Vagina (tissue), 2 donors: ENCODE measurements around the gene EVC. TPM values are rescaled to one million over a fixed set of nuclear protein-coding genes. Genes with fewer than 3 reads are reported as not detected.

ENCODE experiments used
- DNase-seq, 2 donors: peaks; one replicate each; pipeline ENCODE4 v3.0.0-alpha.2; 2017; ENCODE audit errors: extremely low spot score in 2 of 2
- H3K27ac ChIP-seq: fragments of 200-600 bp; sonication (generic); one replicate; pipeline ENCODE4 v1.5.1; 2019
- H3K27me3 ChIP-seq: fragments of 200-600 bp; sonication (generic); one replicate; pipeline ENCODE4 v1.5.1; 2019
- H3K36me3 ChIP-seq, 2 donors: fragments of 200-600 bp; sonication (generic); one replicate each; pipeline ENCODE4 v1.5.1; 2017 to 2019
- H3K4me1 ChIP-seq: fragments of 200-600 bp; sonication (generic); one replicate; pipeline ENCODE4 v1.5.1; 2019
- H3K4me3 ChIP-seq, 2 donors: fragments of 200-600 bp; sonication (generic); 1 replicate in 1 of 2; 2 replicates in 1 of 2; pipeline ENCODE4 v1.5.1; 2016 to 2019
- H3K9me3 ChIP-seq: fragments of 200-600 bp; sonication (generic); one replicate; pipeline ENCODE4 v1.5.1; 2019
- POLR2A ChIP-seq, 2 donors: fragments of 450-650 bp; IDR thresholded peaks; one replicate each; pipeline ENCODE4 v1.6.1; 2017; ENCODE audit warnings: antibody characterized with exemption in 2 of 2, mild to moderate bottlenecking in 2 of 2, moderate library complexity in 2 of 2
- POLR2AphosphoS5 ChIP-seq, 2 donors: sonication (generic); formaldehyde crosslinking; IDR thresholded peaks; one replicate each; pipeline ENCODE4 v1.9.0; 2017; ENCODE audit warnings: antibody characterized with exemption in 2 of 2, mild to moderate bottlenecking in 2 of 2, low read depth in 1 of 2; ENCODE audit not compliant: insufficient read depth in 1 of 2
- intact Hi-C: fragments of 100-400 bp; cut with DNase I; formaldehyde crosslinking; loops from one replicate; pipeline ENCODE4 v1.15.1; 2023
- total RNA-seq: library from RNA; depleted of rRNA; stranded (reverse); fragments of >200 nt; gene quantifications from one replicate; pipeline ENCODE4 v1.2.3, GENCODE V29; 2016
- TF ChIP-seq, protein P1 (sequence below), 3 experiments: fragments of 450-650 bp in 2 of 3; fragments of 200-600 bp in 1 of 3; sonication (generic) in 1 of 3; IDR thresholded peaks; one replicate each; pipeline ENCODE4 v1.5.1; 2017 to 2019; ENCODE audit warnings: antibody characterized with exemption in 3 of 3, mild to moderate bottlenecking in 2 of 3, moderate library complexity in 2 of 3

Gene EVC
- total RNA-seq, 1 donor from 2014 or later, result 19.4 TPM

DNA sequence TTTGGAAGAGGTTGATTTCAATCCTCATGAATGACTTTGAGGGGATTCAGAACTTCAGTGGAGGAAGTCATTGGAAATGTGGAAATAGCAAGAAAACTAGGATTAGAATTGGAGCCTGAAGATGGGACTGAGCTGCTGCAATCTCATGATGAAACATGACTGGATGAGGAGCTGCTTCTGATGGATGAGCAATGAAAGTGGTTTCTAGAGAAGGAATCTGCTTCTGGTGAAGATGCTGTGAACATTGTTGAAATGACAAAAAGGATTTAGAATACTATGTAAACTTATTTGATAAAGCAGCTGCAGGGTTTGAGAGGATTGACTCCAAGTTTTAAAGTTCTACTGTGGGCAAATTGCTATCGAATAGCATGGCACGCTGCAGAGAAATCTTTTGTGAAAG is 27.1 kb downstream of the EVC start:
- DNase-seq, result no peak
- intact Hi-C loops, result no loop called here
- H3K27me3 ChIP-seq, result no peaks in the 10 kb centered on the region
- H3K9me3 ChIP-seq, result no peaks in the 10 kb centered on the region
- H3K36me3 ChIP-seq, result peaks cover 0 to 32% of the 10 kb centered on the region in 2 donors
- no peak overlapping the region for H3K27ac ChIP-seq
- H3K4me1 ChIP-seq, result no peaks in the 10 kb centered on the region
- no peak overlapping the region for H3K4me3 ChIP-seq
- TF ChIP-seq POLR2A (IDR thresholded peaks at IDR 0.05) (no peak), POLR2AphosphoS5 (IDR thresholded peaks at IDR 0.05; ENCODE audit: insufficient read depth in 1 of 2, low read depth in 1 of 2) (no peak)
- TF ChIP-seq, protein P1, sequence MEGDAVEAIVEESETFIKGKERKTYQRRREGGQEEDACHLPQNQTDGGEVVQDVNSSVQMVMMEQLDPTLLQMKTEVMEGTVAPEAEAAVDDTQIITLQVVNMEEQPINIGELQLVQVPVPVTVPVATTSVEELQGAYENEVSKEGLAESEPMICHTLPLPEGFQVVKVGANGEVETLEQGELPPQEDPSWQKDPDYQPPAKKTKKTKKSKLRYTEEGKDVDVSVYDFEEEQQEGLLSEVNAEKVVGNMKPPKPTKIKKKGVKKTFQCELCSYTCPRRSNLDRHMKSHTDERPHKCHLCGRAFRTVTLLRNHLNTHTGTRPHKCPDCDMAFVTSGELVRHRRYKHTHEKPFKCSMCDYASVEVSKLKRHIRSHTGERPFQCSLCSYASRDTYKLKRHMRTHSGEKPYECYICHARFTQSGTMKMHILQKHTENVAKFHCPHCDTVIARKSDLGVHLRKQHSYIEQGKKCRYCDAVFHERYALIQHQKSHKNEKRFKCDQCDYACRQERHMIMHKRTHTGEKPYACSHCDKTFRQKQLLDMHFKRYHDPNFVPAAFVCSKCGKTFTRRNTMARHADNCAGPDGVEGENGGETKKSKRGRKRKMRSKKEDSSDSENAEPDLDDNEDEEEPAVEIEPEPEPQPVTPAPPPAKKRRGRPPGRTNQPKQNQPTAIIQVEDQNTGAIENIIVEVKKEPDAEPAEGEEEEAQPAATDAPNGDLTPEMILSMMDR (IDR thresholded peaks at IDR 0.05), result no peak

DNA sequence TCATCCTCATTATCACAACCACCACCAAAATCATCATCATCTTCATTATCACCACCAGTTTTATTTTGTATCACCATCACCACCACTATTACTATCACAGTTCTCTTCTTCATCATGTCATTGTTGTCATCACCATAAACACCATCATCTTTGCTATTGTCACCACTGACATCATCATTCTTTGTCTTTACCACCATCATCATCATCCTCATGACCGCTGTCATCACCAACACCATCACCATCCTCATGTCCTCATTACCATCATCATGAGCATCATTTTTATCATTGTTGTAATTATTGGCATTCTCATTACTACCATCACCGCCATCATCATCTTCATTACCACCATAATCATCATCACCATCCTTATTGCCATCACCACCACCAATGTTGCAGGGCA is 31.4 kb downstream of the EVC start:
- H3K36me3 ChIP-seq, result peaks cover 0 to 29% of the 10 kb centered on the region in 2 donors
- no peaks in the 10 kb centered on the region for H3K27me3 ChIP-seq
- DNase-seq, result no peak
- no peak overlapping the region for H3K27ac ChIP-seq
- H3K4me3 ChIP-seq, result no peak overlapping the region
- peaks cover 8% of the 10 kb centered on the region for H3K4me1 ChIP-seq
- TF ChIP-seq POLR2AphosphoS5 (IDR thresholded peaks at IDR 0.05; ENCODE audit: insufficient read depth in 1 of 2, low read depth in 1 of 2), result no peak
- no peak for TF ChIP-seq POLR2A (IDR thresholded peaks at IDR 0.05)
- TF ChIP-seq, protein P1 (IDR thresholded peaks at IDR 0.05), result no peak
- intact Hi-C loops, result no loop called here
- no peaks in the 10 kb centered on the region for H3K9me3 ChIP-seq

DNA sequence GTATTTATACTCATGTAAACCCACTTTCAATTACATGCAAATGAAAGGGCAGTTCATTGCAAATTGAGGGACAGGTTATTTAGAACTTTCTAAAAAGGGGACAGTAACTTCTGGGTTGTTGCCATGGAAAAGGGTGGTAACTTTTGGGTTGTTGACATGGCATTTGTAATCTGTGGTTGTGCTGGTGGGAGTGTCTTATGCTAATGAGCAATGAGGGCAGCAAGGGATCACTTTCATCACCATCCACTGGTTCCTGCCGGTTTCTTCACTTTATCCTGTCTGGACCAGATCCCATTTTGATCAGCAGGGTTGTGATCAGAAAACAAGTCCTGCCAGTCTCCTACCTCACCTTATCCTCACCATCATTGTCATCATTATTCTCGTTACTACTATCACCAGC is 32.0 kb downstream of the EVC start:
- TF ChIP-seq POLR2A (IDR thresholded peaks at IDR 0.05) (no peak), POLR2AphosphoS5 (IDR thresholded peaks at IDR 0.05; ENCODE audit: insufficient read depth in 1 of 2, low read depth in 1 of 2) (no peak)
- TF ChIP-seq, protein P1 (IDR thresholded peaks at IDR 0.05), result no peak
- no peak overlapping the region for H3K27ac ChIP-seq
- H3K9me3 ChIP-seq, result no peaks in the 10 kb centered on the region
- intact Hi-C loops, result no loop called here
- no peaks in the 10 kb centered on the region for H3K27me3 ChIP-seq
- no peak for DNase-seq
- peaks cover 13% of the 10 kb centered on the region for H3K4me1 ChIP-seq
- peaks cover 0 to 27% of the 10 kb centered on the region in 2 donors for H3K36me3 ChIP-seq
- no peak overlapping the region for H3K4me3 ChIP-seq

DNA sequence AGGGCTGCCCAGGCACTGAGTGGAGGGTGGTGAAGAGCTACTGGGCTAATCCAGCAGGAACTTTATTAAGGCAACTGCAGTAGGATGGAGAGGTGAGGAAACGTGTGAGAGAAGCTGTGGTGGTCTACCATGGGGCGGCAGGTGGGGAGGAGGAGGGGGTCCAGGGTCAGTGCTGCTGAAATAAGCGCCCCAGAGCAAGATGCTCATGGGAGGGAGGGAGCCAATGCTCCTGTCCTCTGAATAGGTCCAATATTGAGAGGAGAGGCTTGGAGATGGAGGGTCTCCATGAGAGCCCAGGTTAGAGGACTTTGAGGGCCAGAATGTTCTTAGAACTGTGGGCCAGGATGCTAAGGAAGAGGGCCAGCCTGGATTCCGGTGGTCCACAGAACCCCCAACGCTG is 35.2 kb downstream of the EVC start:
- Histone ChIP-seq H3K4me1 (peaks cover 13% of the 10 kb centered on the region), H3K36me3 (peaks cover 0 to 41% of the 10 kb centered on the region in 2 donors), H3K4me3 (no peak overlapping the region), H3K9me3 (no peaks in the 10 kb centered on the region), H3K27ac (no peak overlapping the region), H3K27me3 (no peaks in the 10 kb centered on the region)
- DNase-seq, result no peak
- intact Hi-C loops, result loop anchor here (2.0 kb wide), 1 partner anchor 21 kb away; no protein-coding TSS in a partner anchor
- TF ChIP-seq, protein P1 (IDR thresholded peaks at IDR 0.05), result no peak
- TF ChIP-seq POLR2A (IDR thresholded peaks at IDR 0.05), result no peak
- TF ChIP-seq POLR2AphosphoS5 (IDR thresholded peaks at IDR 0.05; ENCODE audit: insufficient read depth in 1 of 2, low read depth in 1 of 2), result no peak

DNA sequence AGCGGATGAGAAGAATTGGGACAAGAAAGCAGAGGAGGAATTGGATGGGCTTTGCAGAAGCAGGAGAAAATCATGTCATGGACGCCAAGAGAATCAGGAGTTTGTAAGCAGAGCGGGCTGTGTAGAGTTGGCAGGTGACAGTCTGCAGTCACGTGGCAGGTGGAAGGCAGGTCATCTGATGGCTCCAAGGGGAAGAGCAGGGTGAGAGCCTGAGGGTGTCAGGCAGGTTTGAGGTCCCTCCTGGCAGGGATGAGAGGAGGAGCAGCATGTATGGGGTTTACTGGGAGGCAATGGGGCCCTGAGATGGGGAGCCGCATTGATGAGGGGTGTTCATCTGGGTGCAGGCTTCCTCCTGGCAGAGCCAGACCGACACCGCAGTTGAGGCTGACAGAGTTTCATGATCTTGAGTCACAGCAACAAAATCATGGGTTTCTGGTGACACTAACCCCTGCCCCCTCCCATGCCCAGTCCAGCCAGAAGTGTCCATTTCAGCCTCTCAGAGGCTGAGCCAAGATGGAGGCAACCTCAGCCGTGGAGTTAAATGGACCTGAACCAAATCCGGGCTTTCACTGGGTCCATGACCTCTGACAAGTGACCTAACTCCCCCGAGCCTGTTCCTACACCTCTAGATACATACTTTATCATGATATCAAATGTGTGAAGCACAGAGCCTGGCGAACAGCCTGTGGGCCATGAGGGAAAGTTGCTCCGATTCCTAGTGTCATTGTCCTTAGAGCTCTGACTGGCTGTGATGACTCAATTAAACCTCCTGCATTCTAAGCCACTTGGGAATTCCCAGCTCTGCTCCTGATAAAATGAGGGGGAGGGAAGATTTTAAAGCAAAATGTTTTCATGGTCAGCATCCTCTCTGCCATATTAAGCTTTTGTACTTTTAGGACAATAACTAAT is 36.1 kb downstream of the EVC start:
- Histone ChIP-seq H3K27me3 (no peaks in the 10 kb centered on the region), H3K4me3 (no peak overlapping the region), H3K27ac (peak overlapping the region; percentile 56), H3K4me1 (peaks cover 13% of the 10 kb centered on the region), H3K36me3 (peaks cover 0 to 38% of the 10 kb centered on the region in 2 donors), H3K9me3 (no peaks in the 10 kb centered on the region)
- TF ChIP-seq POLR2AphosphoS5 (IDR thresholded peaks at IDR 0.05; ENCODE audit: insufficient read depth in 1 of 2, low read depth in 1 of 2), result no peak
- TF ChIP-seq, protein P1 (IDR thresholded peaks at IDR 0.05), result no peak
- TF ChIP-seq POLR2A (IDR thresholded peaks at IDR 0.05), result no peak
- no peak for DNase-seq
- intact Hi-C loops, result loop anchor here (2.0 kb wide), 1 partner anchor 20 kb away; no protein-coding TSS in a partner anchor
